COLO668 (cell line): Measurements from ENCODE around the gene FAU.
"Not testable (repeated sequence)": the region's sequence is repeated elsewhere in the genome, so short reads cannot be mapped to it uniquely, and the experiment has no call there.

ENCODE experiments used
- DNase-seq: peaks from one replicate; lab custom pipeline; 2025; ENCODE audit not compliant: unreplicated experiment; lab: John Stamatoyannopoulos, UW

Gene FAU

DNA sequence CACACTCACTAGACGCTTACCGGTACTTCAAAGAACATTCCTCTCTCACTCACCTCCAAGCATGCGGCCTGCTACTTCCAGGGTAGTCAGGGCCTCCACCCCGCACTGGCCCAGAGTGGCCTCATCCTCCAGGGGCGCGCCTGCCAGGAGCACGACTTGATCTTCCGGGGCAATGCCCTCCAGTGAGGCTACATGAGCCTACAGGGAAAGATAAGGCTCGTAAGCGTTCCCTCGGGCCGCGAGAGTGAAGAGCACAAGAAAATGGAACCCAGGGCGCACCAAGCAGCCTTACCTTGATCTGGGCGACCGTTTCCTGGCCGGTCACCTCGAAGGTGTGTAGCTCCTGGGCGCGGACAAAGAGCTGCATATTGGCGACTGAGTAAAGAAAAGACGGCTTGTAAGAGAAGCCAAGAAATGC, 478 bp downstream of the FAU start:
- peak; percentile 34 for DNase-seq

GRCh38 chr11:65120831-65121230, 1.1 kb downstream of the FAU start:
- no peak for DNase-seq

DNA sequence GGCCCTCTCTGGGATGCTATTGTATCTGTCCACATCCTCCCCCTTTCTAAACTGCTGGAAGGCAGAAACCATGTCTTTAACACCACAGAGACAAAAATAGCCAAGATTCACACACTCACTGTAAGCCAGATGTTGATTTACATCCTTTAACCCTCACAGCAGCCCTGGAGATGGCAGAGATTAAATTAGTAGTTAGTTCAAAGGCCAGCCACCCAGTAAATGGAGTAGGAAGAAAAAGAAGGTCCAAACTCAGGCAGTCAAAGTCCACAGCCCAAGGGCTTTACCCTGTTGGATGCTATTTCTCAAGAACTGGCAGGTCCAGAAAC, 2.3 kb downstream of the FAU start:
- no peak for DNase-seq

- DNase-seq = not testable (repeated sequence)
Observed at GRCh38 chr11:65118891-65119669, 2.9 kb downstream of the FAU start.

GRCh38 chr11:65118097-65118837, 3.7 kb downstream of the FAU start:
- DNase-seq = no peak

DNA sequence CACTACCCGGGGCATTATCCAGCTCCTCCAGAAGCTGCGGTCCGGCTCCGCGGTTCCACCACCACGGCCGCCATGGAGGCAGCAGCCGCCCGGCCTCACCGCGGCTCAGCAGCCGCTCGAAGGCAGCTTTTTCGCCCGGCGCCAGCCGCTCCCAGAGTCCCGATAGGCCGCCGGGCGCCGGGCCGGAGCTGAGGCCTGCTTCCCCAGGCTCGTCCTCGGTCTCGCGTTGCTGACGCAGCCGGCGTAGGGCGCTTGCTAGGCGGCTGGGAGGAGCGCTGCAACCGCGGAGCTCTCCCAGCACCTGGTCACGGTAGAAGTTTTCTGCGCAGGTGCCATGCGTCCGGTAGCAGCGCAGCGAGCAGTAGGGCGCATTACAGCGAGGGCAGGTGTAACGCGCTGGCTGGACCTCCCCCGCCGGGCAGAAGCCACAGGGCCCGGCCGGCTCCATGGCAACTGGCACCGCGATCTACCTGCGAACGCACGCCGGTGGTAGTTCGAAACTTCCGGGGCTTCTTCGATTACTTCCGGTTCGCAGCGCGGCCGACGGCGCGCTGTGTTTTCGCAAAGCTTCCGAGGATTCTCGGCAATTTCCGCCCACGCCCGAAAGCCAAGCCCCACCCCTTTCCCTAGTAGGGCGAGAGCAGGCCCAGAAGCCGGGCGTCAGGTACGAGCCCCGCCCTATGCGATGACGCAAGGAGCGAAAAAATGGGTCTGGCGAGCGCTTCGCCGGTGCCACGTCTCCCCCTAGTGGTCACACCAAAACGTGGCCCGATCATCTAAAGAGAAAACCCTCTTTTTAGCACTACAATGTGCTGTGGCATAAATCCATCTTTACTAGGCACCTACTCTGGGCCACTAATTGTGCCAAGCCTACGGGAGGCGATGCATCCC, 4.5 kb downstream of the FAU start, which contains the start of gene ZNHIT2:
ZNHIT2 (minus strand) TSS at position 496 of the 891 bp plus-strand sequence; CDS start at position 448, 48 bp downstream.
- peak; percentile 99 for DNase-seq

DNA sequence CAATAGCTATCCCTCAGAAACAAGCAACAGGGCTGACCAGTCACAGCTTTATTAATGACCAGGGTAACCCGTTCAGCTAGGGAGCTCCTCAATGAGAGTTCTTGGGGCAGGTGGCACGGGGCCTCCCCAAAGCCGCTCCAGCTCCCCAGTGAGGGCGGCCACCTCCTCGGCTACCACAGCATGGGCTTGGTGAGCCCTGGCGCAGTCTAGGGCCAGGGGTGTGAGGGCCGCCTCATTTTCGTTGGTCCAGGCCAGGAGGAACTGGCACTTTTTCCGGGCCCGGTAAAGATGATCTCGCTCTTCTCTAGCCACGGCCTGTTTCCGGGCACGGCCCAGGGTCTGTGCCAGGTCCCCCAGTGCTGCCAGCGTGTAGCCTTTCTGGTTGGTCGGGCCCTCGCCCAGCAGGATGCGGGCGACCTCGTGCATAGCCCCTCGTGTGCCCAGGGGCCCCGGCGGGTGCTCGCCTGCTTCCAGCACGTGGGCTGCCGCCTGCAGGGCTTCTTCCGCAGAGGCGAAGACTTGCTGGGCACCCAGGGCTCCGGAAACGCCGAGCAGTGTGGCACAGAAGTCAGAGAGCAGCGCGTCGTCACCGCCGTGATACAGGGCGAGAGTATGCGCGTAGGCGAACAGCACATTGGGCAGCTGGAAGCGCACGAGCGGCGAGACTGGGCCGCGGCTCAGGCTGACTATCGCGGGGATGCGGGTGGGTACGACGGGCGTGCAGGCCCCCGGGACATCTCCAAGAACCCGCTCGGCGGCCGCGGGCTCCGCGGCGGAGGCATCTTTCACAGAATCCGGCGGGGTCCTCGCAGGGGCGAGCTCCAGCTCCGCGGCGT, 5.3 kb downstream of the FAU start:
- DNase-seq = peak; percentile 72

- no peak for DNase-seq
Observed at GRCh38 chr11:65115361-65116082, 6.4 kb downstream of the FAU start.

- no peak for DNase-seq
Observed at GRCh38 chr11:65114538-65115171, 7.3 kb downstream of the FAU start.

DNA sequence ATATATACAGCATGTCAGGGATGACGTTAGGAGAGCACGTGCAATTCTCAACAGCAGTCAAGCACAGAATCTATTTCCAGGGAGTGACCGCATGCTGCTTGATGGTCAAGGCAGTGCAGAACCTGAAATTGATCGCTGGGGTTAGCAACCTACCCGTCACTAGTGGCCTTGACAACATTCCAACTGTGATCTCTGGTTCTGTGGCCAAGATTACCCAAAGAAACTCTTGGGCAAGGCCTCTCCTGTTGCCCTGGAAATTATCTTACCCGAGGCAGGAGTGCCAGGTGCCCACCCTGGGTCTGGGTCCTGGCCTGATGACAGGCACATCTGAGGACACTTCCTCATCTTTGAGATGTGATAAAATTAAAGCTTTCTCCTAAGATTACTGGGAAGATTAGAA, 8.1 kb downstream of the FAU start:
- no peak for DNase-seq

GRCh38 chr11:65113361-65113756, 8.6 kb downstream of the FAU start:
- DNase-seq = peak; percentile 30

DNA sequence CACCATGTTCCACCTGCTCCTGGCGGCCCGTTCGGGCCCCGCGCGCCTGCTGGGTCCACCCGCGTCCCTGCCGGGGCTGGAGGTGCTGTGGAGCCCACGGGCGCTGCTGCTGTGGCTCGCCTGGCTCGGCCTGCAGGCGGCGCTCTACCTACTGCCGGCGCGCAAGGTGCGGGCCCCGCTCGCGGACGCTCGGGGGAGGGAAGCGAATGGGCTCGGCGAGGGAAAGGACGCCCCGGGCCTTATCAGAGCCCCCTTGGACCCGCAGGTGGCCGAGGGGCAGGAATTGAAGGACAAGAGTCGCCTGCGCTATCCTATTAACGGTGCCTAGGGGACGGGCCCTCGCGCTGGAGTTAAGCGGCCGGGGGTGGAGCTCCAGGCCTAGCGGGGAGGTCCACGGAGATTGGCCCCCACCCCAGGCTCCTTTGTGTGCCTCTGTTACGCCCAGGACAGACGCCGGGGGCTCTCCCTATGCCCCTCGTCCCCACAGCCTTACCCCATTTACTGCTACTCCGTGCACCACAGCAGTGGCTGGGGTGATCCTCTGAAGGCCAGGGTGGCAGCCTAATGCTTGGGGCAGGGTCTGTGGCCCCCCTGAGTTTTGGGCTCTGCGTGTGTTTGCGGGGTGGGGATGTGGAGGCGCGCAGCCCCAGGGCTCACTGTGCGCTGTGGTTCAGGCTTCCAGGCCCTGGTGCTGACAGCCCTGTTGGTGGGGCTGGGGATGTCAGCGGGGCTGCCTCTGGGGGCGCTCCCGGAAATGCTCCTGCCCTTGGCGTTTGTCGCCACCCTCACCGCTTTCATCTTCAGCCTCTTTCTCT, 9.2 kb downstream of the FAU start:
- DNase-seq = peak; percentile 80

- peak; percentile 98 for DNase-seq
Observed at GRCh38 chr11:65111744-65112545, 10.0 kb downstream of the FAU start, which contains the start of gene TM7SF2. TSS of gene TM7SF2 (plus strand) at chr11:65111872. CDS start at chr11:65112016, 144 bp downstream.

DNA sequence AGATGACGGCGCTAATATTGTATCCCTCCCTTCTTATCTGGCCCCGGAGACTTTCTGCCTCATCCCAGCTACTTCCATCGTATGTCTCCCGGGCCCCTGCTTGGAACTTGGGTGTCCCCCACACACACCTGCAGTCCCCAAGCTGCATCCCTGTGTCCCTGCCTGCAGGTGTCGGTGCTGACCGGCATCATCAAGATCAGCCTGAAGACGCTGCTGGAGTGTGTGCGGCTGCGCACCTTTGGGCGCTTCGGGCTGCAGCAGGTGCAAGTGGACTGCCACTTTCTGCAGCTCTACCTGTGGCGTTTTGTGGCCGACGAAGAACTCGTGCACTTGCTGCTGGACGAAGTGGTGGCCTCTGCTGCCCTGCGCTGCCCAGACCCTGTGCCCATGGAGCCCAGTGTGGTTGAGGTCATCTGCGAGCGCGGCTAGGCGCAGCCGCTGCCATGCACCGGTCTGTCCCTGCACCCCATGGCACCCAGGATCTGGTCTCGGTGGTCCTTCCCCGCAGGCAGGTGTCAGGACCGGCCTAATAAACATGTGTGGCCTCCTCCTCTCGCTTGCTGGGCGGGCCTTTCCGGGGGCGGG, 10.7 kb downstream of the FAU start:
- no peak for DNase-seq

DNA sequence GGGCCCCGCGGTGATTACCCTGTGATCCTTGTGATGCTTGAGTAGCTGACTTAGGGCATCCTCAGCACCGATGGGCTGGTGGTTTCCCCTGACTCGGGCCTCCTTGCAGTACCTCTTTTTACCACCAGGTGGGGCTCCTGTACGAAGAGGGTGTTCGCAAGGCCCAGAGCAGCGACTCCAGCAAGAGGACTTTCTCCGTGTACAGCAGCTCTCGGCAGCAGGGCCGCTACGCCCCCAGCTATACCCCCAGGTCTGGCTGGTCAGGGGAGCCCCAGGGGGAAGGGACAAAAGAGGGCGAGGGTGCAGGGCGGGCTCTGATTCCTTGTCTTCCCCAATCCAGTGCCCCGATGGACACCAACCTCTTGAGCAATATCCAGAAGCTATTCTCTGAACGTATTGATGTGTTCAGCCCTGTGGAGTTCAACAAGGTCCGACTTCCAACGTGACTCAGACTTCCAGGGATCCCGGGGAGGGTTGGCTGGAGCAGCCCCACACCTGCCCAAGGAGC, 11.5 kb downstream of the FAU start:
- peak; percentile 86 for DNase-seq

GRCh38 chr11:65109231-65110198, 12.4 kb downstream of the FAU start:
- DNase-seq = no peak
